Prostate gland (tissue), 2 donors: ENCODE measurements around the gene EIF5. TPM values are rescaled to one million over a fixed set of nuclear protein-coding genes. Genes with fewer than 3 reads are reported as not detected.

ENCODE experiments used
- DNase-seq: peaks from one replicate; pipeline ENCODE4 v3.0.0-alpha.2; 2019; ENCODE audit warnings: low spot score
- H3K27ac ChIP-seq, 2 donors: fragments of 200-600 bp; sonication (generic); 2 replicates each; pipeline ENCODE4 v1.5.1; 2017 to 2019
- H3K27me3 ChIP-seq: fragments of 200-600 bp; sonication (generic); replicated peaks from 2 replicates; pipeline ENCODE4 v1.5.1; 2019; ENCODE audit not compliant: insufficient read depth
- H3K36me3 ChIP-seq, 2 donors: fragments of 200-600 bp; sonication (generic); 1 replicate in 1 of 2; 2 replicates in 1 of 2; pipeline versions ENCODE4 v1.5.1 to v1.8.1; 2017 to 2019
- H3K4me1 ChIP-seq: fragments of 200-600 bp; sonication (generic); replicated peaks from 2 replicates; pipeline ENCODE4 v1.5.1; 2019
- H3K4me3 ChIP-seq, 2 donors: fragments of 200-600 bp; sonication (generic); 2 replicates each; pipeline ENCODE4 v1.5.1; 2017 to 2019
- H3K9me3 ChIP-seq: fragments of 200-600 bp; sonication (generic); 2 replicates; pipeline ENCODE4 v1.5.1; 2017
- CTCF ChIP-seq, 4 experiments: fragments of 200-600 bp in 2 of 4; fragments of 450-650 bp in 2 of 4; sonication (generic) in 2 of 4; IDR thresholded peaks; 1 replicate in 3 of 4; 2 replicates in 1 of 4; pipeline ENCODE4 v1.5.1; 2016 to 2019; ENCODE audit warnings: antibody characterized with exemption in 4 of 4, mild to moderate bottlenecking in 2 of 4, moderate library complexity in 2 of 4
- POLR2A ChIP-seq: fragments of 450-650 bp; IDR thresholded peaks from one replicate; pipeline ENCODE4 v1.6.1; 2016; ENCODE audit warnings: antibody characterized with exemption, mild to moderate bottlenecking
- POLR2AphosphoS5 ChIP-seq: sonication (generic); formaldehyde crosslinking; IDR thresholded peaks from one replicate; pipeline ENCODE4 v1.6.1; 2017; ENCODE audit warnings: antibody characterized with exemption
- WGBS: methylation state at CpG from one replicate; pipeline ENCODE4 v1.1.5; 2018; 5-methylcytosine and 5-hydroxymethylcytosine counted together
- intact Hi-C: fragments of 100-400 bp; cut with DNase I; formaldehyde crosslinking; loops from one replicate; pipeline ENCODE4 v1.14.2; 2022
- total RNA-seq, 2 donors: library from RNA; depleted of rRNA; stranded (reverse); fragments of >200 nt; gene quantifications; one replicate each; pipeline ENCODE4 v1.1.0, GENCODE V29; 2016

The EIF5 gene
- total RNA-seq, 2 donors from 2014 or later = 205 to 268 TPM

GRCh38 chr14:103336191-103336590, 2.2 kb downstream of the EIF5 start:
- 85% methylated on average over 14 of the region's 14 CpGs for WGBS
- peaks cover 4% of the 10 kb centered on the region for H3K4me1 ChIP-seq
- no peak for DNase-seq
- no peak overlapping the region for H3K27ac ChIP-seq
- H3K4me3 ChIP-seq = no peak overlapping the region
- H3K36me3 ChIP-seq = peaks cover 25 to 35% of the 10 kb centered on the region in 2 donors
- H3K27me3 ChIP-seq = no peaks in the 10 kb centered on the region
- intact Hi-C loops = no loop called here
- TF ChIP-seq POLR2AphosphoS5 (no peak), POLR2A (no peak), CTCF (IDR thresholded peaks at IDR 0.05) (no peak)
- no peaks in the 10 kb centered on the region for H3K9me3 ChIP-seq

GRCh38 chr14:103337794-103338193, 3.8 kb downstream of the EIF5 start:
- Histone ChIP-seq H3K27ac (no peak overlapping the region), H3K4me3 (no peak overlapping the region), H3K9me3 (no peaks in the 10 kb centered on the region), H3K4me1 (peaks cover 4% of the 10 kb centered on the region), H3K36me3 (peaks cover 25 to 35% of the 10 kb centered on the region in 2 donors), H3K27me3 (no peaks in the 10 kb centered on the region)
- intact Hi-C loops = no loop called here
- TF ChIP-seq POLR2AphosphoS5 = no peak
- TF ChIP-seq POLR2A = no peak
- no peak for TF ChIP-seq CTCF (IDR thresholded peaks at IDR 0.05)
- 87% methylated on average over 3 of the region's 3 CpGs for WGBS
- no peak for DNase-seq

GRCh38 chr14:103339561-103339960, 5.5 kb downstream of the EIF5 start:
- Histone ChIP-seq H3K4me1 (peaks cover 4% of the 10 kb centered on the region), H3K4me3 (no peak overlapping the region), H3K27ac (no peak overlapping the region), H3K9me3 (no peaks in the 10 kb centered on the region), H3K27me3 (no peaks in the 10 kb centered on the region), H3K36me3 (peaks cover 25 to 35% of the 10 kb centered on the region in 2 donors)
- intact Hi-C loops = no loop called here
- no peak for DNase-seq
- WGBS = 84% methylated on average over 6 of the region's 6 CpGs
- TF ChIP-seq CTCF (IDR thresholded peaks at IDR 0.05) (no peak), POLR2A (no peak), POLR2AphosphoS5 (no peak)

- Histone ChIP-seq H3K36me3 (peaks cover 25 to 35% of the 10 kb centered on the region in 2 donors), H3K9me3 (no peaks in the 10 kb centered on the region), H3K27me3 (no peaks in the 10 kb centered on the region), H3K4me1 (peaks cover 4% of the 10 kb centered on the region), H3K27ac (no peak overlapping the region), H3K4me3 (no peak overlapping the region)
- WGBS = 71% methylated on average over 6 of the region's 6 CpGs
- intact Hi-C loops = no loop called here
- TF ChIP-seq POLR2AphosphoS5 (no peak), POLR2A (no peak)
- no peak for DNase-seq
Observed at GRCh38 chr14:103340480-103341212, 6.6 kb downstream of the EIF5 start.

- Histone ChIP-seq H3K9me3 (no peaks in the 10 kb centered on the region), H3K36me3 (peaks cover 25 to 30% of the 10 kb centered on the region in 2 donors), H3K4me1 (peaks cover 4% of the 10 kb centered on the region), H3K27ac (no peak overlapping the region), H3K27me3 (no peaks in the 10 kb centered on the region), H3K4me3 (no peak overlapping the region)
- TF ChIP-seq POLR2A (no peak), POLR2AphosphoS5 (no peak), CTCF (IDR thresholded peaks at IDR 0.05) (no peak)
- intact Hi-C loops = no loop called here
- DNase-seq = no peak
- 50% methylated on average over 5 of the region's 5 CpGs for WGBS
Observed at GRCh38 chr14:103341250-103342129, 7.5 kb downstream of the EIF5 start.
